HG03432 (cell line): ENCODE data around the gene PRICKLE3.

ENCODE experiments used
- ATAC-seq: cut with Tn5 transposase; IDR thresholded peaks from one replicate; pipeline ENCODE4 v1.9.1; 2021; ENCODE audit warnings: mild to moderate bottlenecking, moderate library complexity; ENCODE audit not compliant: unreplicated experiment

PRICKLE3 gene

GRCh38 chrX:49186125-49187027 is at the start of gene PRICKLE3:
PRICKLE3 (minus strand) TSS chrX:49186373; CDS start chrX:49186297, 76 bp downstream.
- peak; percentile 32 for ATAC-seq

GRCh38 chrX:49233887-49234555 is 47.8 kb upstream of the PRICKLE3 start:
- no peak for ATAC-seq

GRCh38 chrX:49233176-49233575 is 47.0 kb upstream of the PRICKLE3 start, which contains the start of gene CACNA1F:
CACNA1F (minus strand) TSS chrX:49233340; CDS start chrX:49233309, 31 bp downstream.
- no peak for ATAC-seq

- ATAC-seq: no peak
Observed at GRCh38 chrX:49232525-49232924, 46.4 kb upstream of the PRICKLE3 start.

- ATAC-seq: no peak
Observed at GRCh38 chrX:49231333-49232000, 45.3 kb upstream of the PRICKLE3 start.

GRCh38 chrX:49230500-49231232 is 44.5 kb upstream of the PRICKLE3 start:
- ATAC-seq: peak; percentile 70

- no peak for ATAC-seq
Observed at GRCh38 chrX:49228185-49228584, 42.0 kb upstream of the PRICKLE3 start.

- no peak for ATAC-seq
Observed at GRCh38 chrX:49227726-49228125, 41.6 kb upstream of the PRICKLE3 start.

GRCh38 chrX:49226946-49227345 is 40.8 kb upstream of the PRICKLE3 start:
- ATAC-seq: no peak

GRCh38 chrX:49225858-49226257 is 39.7 kb upstream of the PRICKLE3 start:
- ATAC-seq: no peak

GRCh38 chrX:49221868-49222267 is 35.7 kb upstream of the PRICKLE3 start:
- ATAC-seq: no peak

GRCh38 chrX:49220100-49220499 is 33.9 kb upstream of the PRICKLE3 start:
- no peak for ATAC-seq

GRCh38 chrX:49214996-49215526 is 28.9 kb upstream of the PRICKLE3 start:
- no peak for ATAC-seq

- ATAC-seq: no peak
Observed at GRCh38 chrX:49214416-49214815, 28.2 kb upstream of the PRICKLE3 start.

GRCh38 chrX:49212861-49213260 is 26.7 kb upstream of the PRICKLE3 start:
- no peak for ATAC-seq

GRCh38 chrX:49212209-49212608 is 26.0 kb upstream of the PRICKLE3 start:
- ATAC-seq: no peak

- no peak for ATAC-seq
Observed at GRCh38 chrX:49211074-49211473, 24.9 kb upstream of the PRICKLE3 start.

GRCh38 chrX:49210406-49210805 is 24.2 kb upstream of the PRICKLE3 start:
- ATAC-seq: no peak

GRCh38 chrX:49209434-49210251 is 23.5 kb upstream of the PRICKLE3 start:
- no peak for ATAC-seq

GRCh38 chrX:49208399-49208798 is 22.2 kb upstream of the PRICKLE3 start:
- ATAC-seq: no peak
